HG02870 (cell line): Measurements from ENCODE around the gene ANKS1A.

Experiments
- ATAC-seq: cut with Tn5 transposase; IDR thresholded peaks from one replicate; pipeline ENCODE4 v1.9.1; 2021; ENCODE audit warnings: mild to moderate bottlenecking, moderate library complexity; ENCODE audit not compliant: unreplicated experiment

The ANKS1A gene

GRCh38 chr6:35064290-35064689, 175.2 kb downstream of the ANKS1A start:
- no peak for ATAC-seq

DNA sequence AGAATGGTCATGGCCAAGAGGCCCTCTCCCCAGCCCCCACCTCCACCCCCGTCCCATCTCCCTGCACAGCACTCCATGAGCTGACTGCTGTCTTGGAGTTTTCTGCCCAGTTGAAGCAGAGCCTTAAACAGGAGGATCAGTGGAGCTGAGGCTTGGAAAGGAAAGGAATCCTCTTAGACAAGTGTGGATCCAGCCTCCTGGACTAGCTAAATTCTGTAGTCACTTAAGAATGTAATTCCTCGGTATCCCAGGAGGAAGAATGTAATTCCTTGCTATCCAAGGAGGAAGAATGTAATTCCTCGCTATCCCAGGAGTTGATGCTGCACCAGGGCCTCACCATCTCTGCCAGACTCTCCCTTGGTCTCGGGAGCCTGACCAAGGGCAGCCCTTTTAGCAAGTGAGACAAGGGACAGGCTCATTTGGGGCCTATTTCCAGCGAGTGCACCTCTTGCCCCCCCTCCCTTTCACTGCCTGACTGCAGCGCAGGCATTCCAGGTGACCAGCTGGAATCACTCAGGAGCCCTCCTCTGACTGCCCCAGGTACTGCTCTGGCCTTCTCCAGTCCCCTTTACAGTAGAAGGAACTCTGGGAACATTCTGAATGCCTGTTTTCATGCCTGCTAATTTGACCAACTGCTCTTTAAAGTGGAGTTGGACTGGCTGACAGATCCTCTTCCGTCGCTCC, 175.8 kb downstream of the ANKS1A start:
- ATAC-seq: no peak

GRCh38 chr6:35065441-35065800, 176.4 kb downstream of the ANKS1A start:
- no peak for ATAC-seq

DNA sequence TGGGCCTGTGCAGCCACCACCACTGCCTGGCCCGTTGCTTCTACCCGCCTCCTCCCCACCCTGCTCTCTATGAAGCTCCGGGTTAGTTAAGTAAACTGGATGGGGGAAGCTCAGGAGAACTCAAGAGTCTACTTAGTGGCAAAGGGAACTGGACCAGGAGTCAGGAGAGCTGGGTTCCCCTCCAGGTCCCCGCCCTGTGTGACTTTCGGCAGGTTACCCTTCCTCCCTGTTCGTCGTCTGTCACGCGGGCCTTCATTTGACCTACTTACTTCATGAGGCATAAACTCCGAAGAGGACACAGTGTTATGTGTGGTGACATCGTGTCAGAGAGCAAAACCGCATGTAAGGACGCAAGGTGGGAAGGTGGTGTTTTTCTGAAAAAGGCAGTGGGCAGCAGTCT, 176.8 kb downstream of the ANKS1A start:
- no peak for ATAC-seq

GRCh38 chr6:35067234-35067633, 178.2 kb downstream of the ANKS1A start:
- no peak for ATAC-seq

GRCh38 chr6:35068206-35068605, 179.2 kb downstream of the ANKS1A start:
- ATAC-seq: no peak

DNA sequence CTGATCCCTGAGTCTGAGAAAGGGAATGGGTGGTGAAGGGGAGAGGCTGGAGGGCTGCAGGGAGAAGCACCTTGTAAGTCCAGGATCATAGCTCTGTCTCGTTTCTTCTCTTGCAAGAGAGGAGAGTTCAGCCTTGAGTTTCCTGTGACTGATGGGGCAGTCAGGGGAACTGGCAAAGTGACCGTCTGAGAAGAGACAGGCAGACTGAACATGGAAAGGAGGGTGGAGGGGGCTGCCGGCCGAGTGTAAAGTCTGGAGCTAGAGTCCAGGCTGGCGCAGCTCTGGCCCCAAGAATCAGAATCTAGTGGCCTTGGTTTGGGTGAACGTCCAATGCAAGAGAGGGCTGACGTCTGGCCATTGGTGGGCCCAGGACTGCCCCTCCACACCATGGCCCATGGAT, 179.6 kb downstream of the ANKS1A start:
- ATAC-seq: no peak

- ATAC-seq: no peak
These were observed 180.2 kb downstream of the ANKS1A start for GRCh38 chr6:35069262-35069661.

DNA sequence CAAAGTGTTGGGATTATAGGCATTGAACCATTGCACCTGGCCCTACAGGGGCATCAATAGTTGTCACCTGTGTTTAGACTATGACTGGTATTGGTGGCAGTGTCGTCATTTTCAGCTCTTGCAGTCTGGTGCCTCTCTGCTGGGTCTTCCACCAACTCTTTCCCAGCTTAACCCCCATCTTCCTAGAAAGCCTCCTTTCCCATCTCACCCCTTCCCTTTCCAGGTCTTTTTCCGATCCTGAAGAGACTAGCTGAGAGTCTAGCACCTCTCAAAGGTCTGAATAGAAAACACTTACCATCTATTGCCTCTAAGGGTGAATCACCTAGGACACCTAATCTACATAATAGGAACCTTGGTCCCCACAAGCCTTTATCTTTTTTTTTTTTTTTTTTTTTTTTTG, 181.1 kb downstream of the ANKS1A start:
- no peak for ATAC-seq

- no peak for ATAC-seq
These were observed 182.4 kb downstream of the ANKS1A start for GRCh38 chr6:35071347-35071994.

- no peak for ATAC-seq
These were observed 183.1 kb downstream of the ANKS1A start for GRCh38 chr6:35072051-35072697.

DNA sequence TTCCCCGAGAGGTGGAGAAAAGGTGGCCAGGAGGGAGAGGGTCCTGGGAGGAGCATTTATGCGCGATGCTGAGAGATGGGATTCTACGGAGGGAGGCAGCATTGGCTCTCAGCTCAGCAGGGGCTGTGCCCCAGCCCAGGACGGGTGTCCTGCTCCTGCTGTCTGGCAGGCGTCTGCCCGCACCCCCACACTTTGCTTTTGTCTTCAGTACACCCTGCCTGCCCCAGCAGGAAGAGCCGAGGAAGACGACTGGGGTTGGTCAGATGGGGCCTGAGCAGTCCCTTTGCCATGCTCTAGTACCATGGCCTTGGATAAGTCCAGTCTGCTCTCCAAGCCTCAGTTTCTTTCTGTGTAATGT, 183.6 kb downstream of the ANKS1A start:
- ATAC-seq: no peak

DNA sequence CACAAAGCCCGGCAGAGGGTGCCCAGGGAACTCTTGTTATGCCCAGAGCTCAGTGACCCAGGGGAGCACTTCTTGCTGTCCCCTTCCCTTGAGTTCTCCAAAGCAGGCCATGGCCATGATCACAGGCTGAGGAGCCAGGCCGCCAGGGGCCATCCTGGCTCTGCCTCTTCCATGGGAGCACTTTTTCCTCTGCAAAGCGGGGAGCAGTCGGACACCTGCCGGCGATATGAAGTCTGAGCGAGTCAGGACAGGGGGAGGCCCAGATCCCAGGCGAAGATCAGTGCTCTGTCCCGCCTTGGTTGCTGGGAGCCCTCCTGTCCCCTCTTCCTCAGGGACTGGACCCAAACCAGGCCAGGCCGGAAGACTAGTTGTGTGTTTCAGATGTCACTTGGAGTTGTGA, 184.2 kb downstream of the ANKS1A start:
- no peak for ATAC-seq

DNA sequence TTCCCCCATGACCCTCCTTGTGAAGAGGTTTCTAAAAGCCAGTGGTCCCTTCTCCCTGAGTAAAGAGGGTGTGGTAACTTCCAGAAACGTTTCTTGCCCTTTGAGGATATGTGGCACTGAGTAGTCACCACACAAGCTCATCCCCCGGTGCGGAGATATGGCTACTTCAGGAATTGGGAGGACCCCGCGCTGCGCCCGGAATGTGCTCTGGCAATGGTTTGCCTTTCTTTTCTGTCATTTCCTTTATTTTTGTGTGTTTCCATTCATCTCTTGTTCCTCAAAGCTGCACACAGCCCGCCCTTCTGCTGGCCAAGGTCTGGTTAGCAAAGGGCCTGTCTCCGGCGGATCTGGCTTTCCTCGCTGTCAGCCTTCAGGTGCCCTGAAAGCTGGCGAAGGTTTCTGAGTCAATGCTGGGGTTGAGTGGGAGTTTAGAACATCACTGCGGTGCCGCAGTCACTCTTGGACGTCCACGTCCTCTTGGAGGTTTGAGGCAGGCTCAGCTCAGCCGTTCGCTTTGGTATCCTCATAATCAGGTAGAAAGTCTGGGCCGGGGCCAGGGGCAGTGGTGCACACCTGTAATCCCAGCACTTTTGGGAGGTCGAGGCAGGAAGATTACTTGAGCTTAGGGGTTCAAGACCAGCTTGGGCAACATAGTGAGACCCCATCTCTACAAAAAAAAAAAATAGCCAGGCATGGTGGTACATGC, 184.9 kb downstream of the ANKS1A start:
- no peak for ATAC-seq

- ATAC-seq: no peak
These were observed 188.1 kb downstream of the ANKS1A start for GRCh38 chr6:35076997-35077712.

DNA sequence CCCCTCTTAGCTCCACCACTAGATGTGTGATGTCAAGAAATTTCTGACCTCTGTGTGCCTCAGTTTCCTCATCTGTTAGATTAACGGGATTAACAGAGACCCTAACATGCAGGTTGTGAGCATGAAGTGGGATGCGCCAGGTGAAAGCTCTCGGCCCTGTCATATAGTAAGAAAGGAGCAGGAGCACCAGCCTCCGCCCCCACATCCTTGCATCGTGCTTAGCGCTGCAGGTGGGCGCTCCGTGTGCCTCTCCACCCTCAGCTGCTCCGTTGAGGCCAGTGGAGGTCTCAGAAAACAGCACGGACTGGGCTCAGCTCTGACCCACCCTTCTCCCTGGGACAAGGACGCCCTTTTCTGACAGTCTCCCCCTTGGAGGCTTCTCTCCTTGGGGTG, 188.7 kb downstream of the ANKS1A start:
- no peak for ATAC-seq

- no peak for ATAC-seq
These were observed 189.3 kb downstream of the ANKS1A start for GRCh38 chr6:35078226-35078850.

DNA sequence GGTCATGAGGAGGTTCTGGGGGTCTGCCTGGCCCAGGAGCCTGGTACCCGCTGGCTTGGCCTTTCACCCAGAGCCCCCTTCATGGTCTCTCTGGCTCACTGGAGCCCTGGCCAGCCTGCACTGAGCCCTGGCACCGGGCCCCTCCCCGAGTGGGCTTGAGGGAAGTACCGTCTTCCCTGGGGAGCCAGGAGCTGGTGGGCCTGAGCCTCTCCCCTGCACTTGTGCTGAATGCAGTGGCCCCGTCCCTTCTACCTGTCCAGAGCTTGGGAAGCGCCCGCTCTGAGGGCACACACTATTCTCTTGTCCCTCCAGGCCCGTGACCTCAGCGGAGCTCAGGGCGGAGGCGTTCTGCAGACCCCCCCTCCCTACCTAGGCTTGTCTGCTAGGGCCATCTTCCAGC, 189.8 kb downstream of the ANKS1A start:
- ATAC-seq: no peak

GRCh38 chr6:35079311-35080000, 190.4 kb downstream of the ANKS1A start:
- no peak for ATAC-seq

DNA sequence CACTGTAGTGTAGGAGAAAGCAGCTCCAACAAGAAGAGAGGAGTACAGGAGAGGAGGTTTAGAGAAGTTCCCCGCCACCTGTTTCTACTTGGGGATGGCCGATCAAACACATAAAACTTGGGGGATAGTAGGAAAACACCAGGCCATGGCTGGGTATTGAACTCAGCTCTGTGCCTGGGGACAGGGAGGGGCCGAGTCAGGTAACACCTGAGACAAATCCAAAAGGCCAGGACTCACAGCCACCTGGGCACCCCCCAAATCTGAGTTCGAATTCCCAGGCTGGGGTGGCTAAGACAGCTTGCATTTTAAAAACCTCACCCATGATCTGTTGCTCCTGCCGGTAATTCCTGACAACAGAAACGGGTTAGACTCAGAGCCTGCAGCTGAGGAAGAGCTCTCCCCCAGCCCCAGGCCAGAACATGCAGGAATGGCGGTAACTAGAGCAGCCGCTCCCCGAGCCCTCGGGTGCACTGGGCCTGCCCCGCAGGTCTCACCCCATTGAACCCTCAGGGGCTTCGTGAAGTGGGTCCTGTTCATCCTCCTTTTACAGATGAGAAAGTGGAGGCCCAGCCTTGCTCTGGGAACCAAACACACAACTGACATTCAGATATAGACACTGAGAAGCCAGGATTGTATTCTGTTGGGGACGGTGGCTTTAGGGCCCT, 191.1 kb downstream of the ANKS1A start:
- ATAC-seq: no peak
